HEK293T (cell line): ENCODE measurements around the gene OTUB1.

Experiments used
- ARNT ChIP-seq: fragments of 450-650 bp; IDR thresholded peaks from 2 replicates; pipeline ENCODE4 v1.6.1; 2017; ENCODE audit warnings: mild to moderate bottlenecking
- BHLHE40 ChIP-seq: fragments of 450-650 bp; IDR thresholded peaks from 2 replicates; pipeline ENCODE4 v1.6.1; 2016; ENCODE audit warnings: mild to moderate bottlenecking, moderate library complexity, borderline replicate concordance

DNA sequence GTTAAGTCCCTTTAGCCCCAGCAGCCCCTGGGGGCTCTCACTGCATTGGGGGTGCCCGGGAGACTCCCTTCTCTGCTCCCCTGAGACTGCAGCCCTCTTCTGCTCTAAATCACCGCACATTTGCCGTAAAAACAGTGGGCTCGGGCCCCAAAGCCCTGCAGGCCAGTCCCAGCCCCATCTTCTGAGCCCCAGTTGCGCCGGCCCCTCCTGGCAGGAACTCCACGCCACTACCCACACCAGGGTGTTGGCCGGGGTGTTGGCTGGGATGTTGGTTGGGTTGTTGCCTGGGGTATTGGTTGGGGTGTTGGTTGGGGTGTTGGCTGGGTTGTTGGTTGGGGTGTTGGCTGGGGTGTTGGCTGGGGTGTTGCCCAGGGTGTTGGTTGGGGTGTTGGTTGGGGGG, 23.5 kb downstream of the OTUB1 start:
- TF ChIP-seq BHLHE40: no peak
- TF ChIP-seq ARNT: no peak
